ENCODE data around the gene CCT4.
"Not testable (repeated sequence)": the region's sequence is repeated elsewhere in the genome, so short reads cannot be mapped to it uniquely, and the experiment has no call there.

Gene CCT4

GRCh38 chr2:61887717-61888266 is 664 bp downstream of the CCT4 start:
- Histone ChIP-seq H4K5ac (ENCODE audit: low read length) (no peak overlapping the region), H3K23ac (ENCODE audit: low read length) (no peak overlapping the region), H2BK5ac (ENCODE audit: low read length) (peak overlapping the region; percentile 10), H4K8ac (ENCODE audit: low read depth, low read length) (no peak overlapping the region), H3K79me1 (ENCODE audit: low read length) (peaks cover 2% of the 10 kb centered on the region), H3K4me2 (ENCODE audit: low read length) (peak overlapping the region; percentile 85), H3K18ac (ENCODE audit: low read length) (peak overlapping the region; percentile 77), H2BK15ac (replicated peaks; ENCODE audit: low read depth) (no peak overlapping the region), H3K36me3 (ENCODE audit: control insufficient read depth, insufficient read depth, low read length) (peaks cover 1% of the 10 kb centered on the region), H3K27ac (ENCODE audit: low read depth, low read length) (peak overlapping the region; percentile 79), H3K79me2 (ENCODE audit: control insufficient read depth, insufficient read depth, low read length) (peaks cover 37% of the 10 kb centered on the region), H3K4me1 (ENCODE audit: control insufficient read depth, low read depth, low read length) (no peaks in the 10 kb centered on the region), H3K27me3 (ENCODE audit: insufficient read depth, low read length, poor library complexity) (no peaks in the 10 kb centered on the region), H2AK5ac (ENCODE audit: low read length) (peak overlapping the region; percentile 63), H3K4ac (ENCODE audit: low read depth, low read length) (peak overlapping the region; percentile 92), H3K9ac (ENCODE audit: low read length) (peak overlapping the region; percentile 88), H2BK120ac (ENCODE audit: low read depth, low read length) (no peak overlapping the region), H3K4me3 (ENCODE audit: low read length) (peak overlapping the region; percentile 97), H3K56ac (ENCODE audit: low read length) (peak overlapping the region; percentile 91)
- no CpG with 5 or more reads among the region's 18 CpGs for WGBS (ENCODE audit: extremely low coverage, insufficient coverage, low lambda C conversion rate)
- peak; percentile 36 for DNase-seq

GRCh38 chr2:61885896-61886603 is 2.4 kb downstream of the CCT4 start:
- peaks cover 4% of the 10 kb centered on the region for H3K36me3 ChIP-seq (ENCODE audit: control insufficient read depth, insufficient read depth, low read length)
- no peak overlapping the region for H2BK5ac ChIP-seq (ENCODE audit: low read length)
- H3K4me3 ChIP-seq (ENCODE audit: low read length), result no peak overlapping the region

GRCh38 chr2:61882850-61883249 is 5.6 kb downstream of the CCT4 start:
- WGBS (ENCODE audit: extremely low coverage, insufficient coverage, low lambda C conversion rate), result no CpG with 5 or more reads among the region's 5 CpGs
- H3K36me3 ChIP-seq (ENCODE audit: control insufficient read depth, insufficient read depth, low read length), result peaks cover 10% of the 10 kb centered on the region
- no peak overlapping the region for H2BK120ac ChIP-seq (ENCODE audit: low read depth, low read length)
- no peak overlapping the region for H3K4me2 ChIP-seq (ENCODE audit: low read length)
- H3K4me1 ChIP-seq (ENCODE audit: control insufficient read depth, low read depth, low read length), result no peaks in the 10 kb centered on the region
- no peak overlapping the region for H3K27ac ChIP-seq (ENCODE audit: low read depth, low read length)
- H2BK15ac ChIP-seq (replicated peaks; ENCODE audit: low read depth), result no peak overlapping the region
- peaks cover 32% of the 10 kb centered on the region for H3K79me2 ChIP-seq (ENCODE audit: control insufficient read depth, insufficient read depth, low read length)
- no peak overlapping the region for H2BK5ac ChIP-seq (ENCODE audit: low read length)
- peaks cover 2% of the 10 kb centered on the region for H3K79me1 ChIP-seq (ENCODE audit: low read length)
- H2AK5ac ChIP-seq (ENCODE audit: low read length), result no peak overlapping the region
- no peak overlapping the region for H3K4me3 ChIP-seq (ENCODE audit: low read length)
- H3K56ac ChIP-seq (ENCODE audit: low read length), result no peak overlapping the region
- no peak overlapping the region for H4K5ac ChIP-seq (ENCODE audit: low read length)
- no peak overlapping the region for H3K9ac ChIP-seq (ENCODE audit: low read length)
- H3K27me3 ChIP-seq (ENCODE audit: insufficient read depth, low read length, poor library complexity), result no peaks in the 10 kb centered on the region
- no peak overlapping the region for H3K18ac ChIP-seq (ENCODE audit: low read length)
- no peak overlapping the region for H3K23ac ChIP-seq (ENCODE audit: low read length)
- H4K8ac ChIP-seq (ENCODE audit: low read depth, low read length), result no peak overlapping the region
- H3K4ac ChIP-seq (ENCODE audit: low read depth, low read length), result no peak overlapping the region
- no peak for DNase-seq

More at GRCh38 chr2:61885896-61886603, 2.4 kb downstream of the CCT4 start:
- H2BK120ac ChIP-seq (ENCODE audit: low read depth, low read length), result no peak overlapping the region
- H2AK5ac ChIP-seq (ENCODE audit: low read length), result no peak overlapping the region
- no peak overlapping the region for H3K4ac ChIP-seq (ENCODE audit: low read depth, low read length)
- H3K27me3 ChIP-seq (ENCODE audit: insufficient read depth, low read length, poor library complexity), result no peaks in the 10 kb centered on the region
- no peak overlapping the region for H4K5ac ChIP-seq (ENCODE audit: low read length)
- no CpG with 5 or more reads among the region's 18 CpGs for WGBS (ENCODE audit: extremely low coverage, insufficient coverage, low lambda C conversion rate)
- H3K56ac ChIP-seq (ENCODE audit: low read length), result peak overlapping the region; percentile 37
- no peak overlapping the region for H2BK15ac ChIP-seq (replicated peaks; ENCODE audit: low read depth)
- H3K9ac ChIP-seq (ENCODE audit: low read length), result no peak overlapping the region
- H3K27ac ChIP-seq (ENCODE audit: low read depth, low read length), result no peak overlapping the region
- peaks cover 2% of the 10 kb centered on the region for H3K79me1 ChIP-seq (ENCODE audit: low read length)
- H3K4me2 ChIP-seq (ENCODE audit: low read length), result peak overlapping the region; percentile 51
- no peak overlapping the region for H3K18ac ChIP-seq (ENCODE audit: low read length)
- H3K79me2 ChIP-seq (ENCODE audit: control insufficient read depth, insufficient read depth, low read length), result peaks cover 37% of the 10 kb centered on the region
- no peaks in the 10 kb centered on the region for H3K4me1 ChIP-seq (ENCODE audit: control insufficient read depth, low read depth, low read length)
- no peak overlapping the region for H4K8ac ChIP-seq (ENCODE audit: low read depth, low read length)
- no peak for DNase-seq
- H3K23ac ChIP-seq (ENCODE audit: low read length), result no peak overlapping the region

GRCh38 chr2:61879351-61879750 is 9.1 kb downstream of the CCT4 start:
- not testable (repeated sequence) for H2BK5ac ChIP-seq (ENCODE audit: low read length); H3K23ac ChIP-seq (ENCODE audit: low read length); H3K18ac ChIP-seq (ENCODE audit: low read length); H3K27me3 ChIP-seq (ENCODE audit: insufficient read depth, low read length, poor library complexity); H3K56ac ChIP-seq (ENCODE audit: low read length); H3K4me1 ChIP-seq (ENCODE audit: control insufficient read depth, low read depth, low read length); H3K4ac ChIP-seq (ENCODE audit: low read depth, low read length); H3K27ac ChIP-seq (ENCODE audit: low read depth, low read length); H3K4me2 ChIP-seq (ENCODE audit: low read length); H3K4me3 ChIP-seq (ENCODE audit: low read length); H2AK5ac ChIP-seq (ENCODE audit: low read length); H3K79me2 ChIP-seq (ENCODE audit: control insufficient read depth, insufficient read depth, low read length); H3K9ac ChIP-seq (ENCODE audit: low read length); H2BK15ac ChIP-seq (replicated peaks; ENCODE audit: low read depth); H3K79me1 ChIP-seq (ENCODE audit: low read length); DNase-seq; H2BK120ac ChIP-seq (ENCODE audit: low read depth, low read length); H4K8ac ChIP-seq (ENCODE audit: low read depth, low read length); H4K5ac ChIP-seq (ENCODE audit: low read length)
- no CpG with 5 or more reads among the region's 4 CpGs for WGBS (ENCODE audit: extremely low coverage, insufficient coverage, low lambda C conversion rate)
- H3K36me3 ChIP-seq (ENCODE audit: control insufficient read depth, insufficient read depth, low read length), result peaks cover 14% of the 10 kb centered on the region

GRCh38 chr2:61878761-61879160 is 9.7 kb downstream of the CCT4 start:
- Histone ChIP-seq H3K79me2 (ENCODE audit: control insufficient read depth, insufficient read depth, low read length) (no peaks in the 10 kb centered on the region), H3K18ac (ENCODE audit: low read length) (no peak overlapping the region), H3K4me1 (ENCODE audit: control insufficient read depth, low read depth, low read length) (no peaks in the 10 kb centered on the region), H2BK15ac (replicated peaks; ENCODE audit: low read depth) (no peak overlapping the region), H2BK5ac (ENCODE audit: low read length) (no peak overlapping the region), H3K79me1 (ENCODE audit: low read length) (peaks cover 2% of the 10 kb centered on the region), H3K4me3 (ENCODE audit: low read length) (no peak overlapping the region), H3K4me2 (ENCODE audit: low read length) (no peak overlapping the region), H2BK120ac (ENCODE audit: low read depth, low read length) (no peak overlapping the region), H3K4ac (ENCODE audit: low read depth, low read length) (no peak overlapping the region), H3K56ac (ENCODE audit: low read length) (no peak overlapping the region), H4K8ac (ENCODE audit: low read depth, low read length) (no peak overlapping the region), H3K27me3 (ENCODE audit: insufficient read depth, low read length, poor library complexity) (no peaks in the 10 kb centered on the region), H2AK5ac (ENCODE audit: low read length) (no peak overlapping the region), H3K23ac (ENCODE audit: low read length) (no peak overlapping the region), H4K5ac (ENCODE audit: low read length) (no peak overlapping the region), H3K27ac (ENCODE audit: low read depth, low read length) (no peak overlapping the region), H3K9ac (ENCODE audit: low read length) (no peak overlapping the region), H3K36me3 (ENCODE audit: control insufficient read depth, insufficient read depth, low read length) (peaks cover 16% of the 10 kb centered on the region)
- DNase-seq, result no peak
- WGBS (ENCODE audit: extremely low coverage, insufficient coverage, low lambda C conversion rate), result no CpG with 5 or more reads among the region's 3 CpGs

Measured in mesendoderm (in vitro differentiated cells).